ENCODE results near the gene IL17RA.

The IL17RA gene

GRCh38 chr22:17105143-17106129 lies 20.6 kb downstream of the IL17RA start:
- no peak for DNase-seq (ENCODE audit: low read depth)
- H3K4me3 ChIP-seq (ENCODE audit: control insufficient read depth, low read depth, low read length): no peak overlapping the region
- no peak for TF ChIP-seq CTCF (IDR thresholded peaks at IDR 0.05; ENCODE audit: control insufficient read depth, insufficient read depth, low read depth, low read length, missing control alignments)

DNA sequence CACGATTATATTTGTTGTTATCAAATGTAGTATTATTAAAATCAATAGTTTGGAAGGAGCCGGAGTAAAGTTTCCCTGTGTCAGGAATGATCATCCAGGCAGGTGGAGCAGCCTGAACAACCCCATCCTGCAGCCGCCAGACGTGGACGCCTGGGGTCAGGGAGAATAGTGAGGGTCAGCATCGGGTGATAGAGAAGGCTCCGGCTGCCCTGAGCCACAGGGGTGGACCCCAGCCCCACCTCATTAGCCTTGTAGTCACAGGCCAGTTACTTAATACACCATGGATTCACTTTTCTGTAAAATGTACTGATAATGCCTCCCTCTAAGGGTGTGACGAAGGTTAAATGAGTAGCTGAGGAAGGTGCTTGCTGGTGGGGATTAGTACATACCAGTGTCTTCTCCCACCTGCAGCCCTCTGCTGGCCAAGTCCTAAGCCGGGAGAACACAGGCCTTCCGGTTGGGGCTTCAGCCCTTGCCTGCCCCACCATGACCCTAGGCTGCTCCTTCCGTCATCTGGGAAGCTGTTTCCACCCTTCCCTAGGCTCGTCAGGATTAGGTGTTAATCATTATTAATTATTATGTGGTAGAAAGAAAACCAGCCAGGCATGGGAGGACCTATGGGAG lies 21.5 kb downstream of the IL17RA start:
- no peak for DNase-seq (ENCODE audit: low read depth)
- H3K4me3 ChIP-seq (ENCODE audit: control insufficient read depth, low read depth, low read length): no peak overlapping the region
- TF ChIP-seq CTCF (IDR thresholded peaks at IDR 0.05; ENCODE audit: control insufficient read depth, insufficient read depth, low read depth, low read length, missing control alignments): no peak

DNA sequence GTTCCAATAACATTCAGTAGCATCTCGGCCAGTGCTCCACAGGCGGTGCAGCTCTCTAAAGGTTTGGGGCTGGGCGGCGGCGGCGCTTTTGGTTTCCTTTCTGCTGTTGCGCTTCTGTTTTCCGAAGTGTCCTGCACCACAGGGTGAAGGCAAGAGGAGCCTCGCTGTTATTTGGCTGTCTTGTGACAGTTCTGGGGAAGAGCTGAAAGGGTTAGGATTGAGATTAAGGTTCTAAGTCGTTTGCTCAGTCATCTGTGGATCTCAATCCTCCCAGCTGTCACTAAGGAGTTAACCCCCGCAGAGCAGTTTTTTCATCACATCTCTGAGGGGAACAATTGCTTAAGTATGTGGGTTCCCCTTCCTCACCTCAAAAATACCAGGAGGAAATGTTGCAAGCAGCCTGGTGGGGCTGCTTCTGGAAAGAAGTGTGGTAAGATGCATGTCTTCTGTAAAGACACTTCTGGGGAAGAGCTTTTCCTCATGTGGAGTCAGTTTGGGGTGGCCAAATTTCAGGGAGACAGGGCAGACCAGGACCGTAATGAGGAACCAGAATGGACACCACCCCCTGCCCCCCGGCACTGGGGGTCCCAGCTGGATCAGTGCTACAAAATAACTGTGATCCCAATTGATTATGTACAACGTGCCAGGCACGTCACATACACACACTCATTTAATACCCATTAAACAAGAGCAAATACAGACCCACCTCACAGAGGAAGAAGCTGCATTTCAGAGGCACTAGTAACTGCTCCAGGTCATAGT lies 22.2 kb downstream of the IL17RA start:
- TF ChIP-seq CTCF (IDR thresholded peaks at IDR 0.05; ENCODE audit: control insufficient read depth, insufficient read depth, low read depth, low read length, missing control alignments): no peak
- no peak for DNase-seq (ENCODE audit: low read depth)
- no peak overlapping the region for H3K4me3 ChIP-seq (ENCODE audit: control insufficient read depth, low read depth, low read length)

DNA sequence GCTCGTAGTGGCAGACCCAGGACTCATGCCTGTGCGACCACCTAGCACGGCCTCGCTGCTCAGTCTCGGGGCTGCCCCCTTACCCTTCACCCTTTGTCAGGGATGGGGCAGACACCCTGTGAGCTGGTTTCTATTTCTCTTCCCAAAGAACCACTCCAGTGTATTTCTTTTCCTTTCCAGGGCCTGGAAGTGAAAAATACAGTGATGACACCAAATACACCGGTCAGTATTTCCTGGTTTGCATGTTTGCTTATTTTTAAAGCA lies 22.7 kb downstream of the IL17RA start:
- DNase-seq (ENCODE audit: low read depth): no peak
- H3K4me3 ChIP-seq (ENCODE audit: control insufficient read depth, low read depth, low read length): no peak overlapping the region
- TF ChIP-seq CTCF (IDR thresholded peaks at IDR 0.05; ENCODE audit: control insufficient read depth, insufficient read depth, low read depth, low read length, missing control alignments): no peak

DNA sequence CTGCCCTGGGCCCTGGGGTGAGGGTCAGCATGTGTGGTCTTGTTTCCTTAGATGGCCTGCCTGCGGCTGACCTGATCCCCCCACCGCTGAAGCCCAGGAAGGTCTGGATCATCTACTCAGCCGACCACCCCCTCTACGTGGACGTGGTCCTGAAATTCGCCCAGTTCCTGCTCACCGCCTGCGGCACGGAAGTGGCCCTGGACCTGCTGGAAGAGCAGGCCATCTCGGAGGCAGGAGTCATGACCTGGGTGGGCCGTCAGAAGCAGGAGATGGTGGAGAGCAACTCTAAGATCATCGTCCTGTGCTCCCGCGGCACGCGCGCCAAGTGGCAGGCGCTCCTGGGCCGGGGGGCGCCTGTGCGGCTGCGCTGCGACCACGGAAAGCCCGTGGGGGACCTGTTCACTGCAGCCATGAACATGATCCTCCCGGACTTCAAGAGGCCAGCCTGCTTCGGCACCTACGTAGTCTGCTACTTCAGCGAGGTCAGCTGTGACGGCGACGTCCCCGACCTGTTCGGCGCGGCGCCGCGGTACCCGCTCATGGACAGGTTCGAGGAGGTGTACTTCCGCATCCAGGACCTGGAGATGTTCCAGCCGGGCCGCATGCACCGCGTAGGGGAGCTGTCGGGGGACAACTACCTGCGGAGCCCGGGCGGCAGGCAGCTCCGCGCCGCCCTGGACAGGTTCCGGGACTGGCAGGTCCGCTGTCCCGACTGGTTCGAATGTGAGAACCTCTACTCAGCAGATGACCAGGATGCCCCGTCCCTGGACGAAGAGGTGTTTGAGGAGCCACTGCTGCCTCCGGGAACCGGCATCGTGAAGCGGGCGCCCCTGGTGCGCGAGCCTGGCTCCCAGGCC lies 23.7 kb downstream of the IL17RA start:
- H3K4me3 ChIP-seq (ENCODE audit: control insufficient read depth, low read depth, low read length): no peak overlapping the region
- no peak for DNase-seq (ENCODE audit: low read depth)
- TF ChIP-seq CTCF (IDR thresholded peaks at IDR 0.05; ENCODE audit: control insufficient read depth, insufficient read depth, low read depth, low read length, missing control alignments): no peak
